Stimulated activated CD4-positive, alpha-beta T cell treated with anti-CD3 and anti-CD28 coated beads, Interleukin-1b, Interleukin-23, amount 100 ng/mL, for 48 hours (primary cell): ENCODE data around the gene LYRM7.
A peak's percentile ranks its signal among the peaks of the same experiment; 100 is the strongest.
"Not testable (repeated sequence)": the region's sequence is repeated elsewhere in the genome, so short reads cannot be mapped to it uniquely, and the experiment has no call there.

Source experiments
- DNase-seq: peaks from one replicate; pipeline ENCODE4 v3.0.0-alpha.2; 2020

The LYRM7 gene

DNA sequence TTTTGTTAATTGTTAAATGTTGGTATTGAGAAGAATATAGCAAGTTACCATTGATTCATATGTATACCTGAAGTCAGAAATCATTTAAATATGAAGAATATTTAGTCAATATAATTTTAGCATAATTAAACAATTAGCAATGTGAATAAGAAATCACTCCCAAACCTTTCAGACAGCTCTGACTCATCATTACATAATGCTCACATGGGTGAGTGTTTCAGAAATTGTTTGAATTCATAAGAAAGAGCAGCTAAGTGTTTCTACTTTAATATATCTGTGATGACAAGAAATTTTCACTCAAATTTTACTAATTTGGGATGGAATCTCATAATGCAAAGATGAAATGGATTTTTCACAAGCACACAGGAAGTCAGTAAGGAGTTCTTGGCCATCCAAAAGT is 51.1 kb downstream of the LYRM7 start:
- DNase-seq: no peak

DNA sequence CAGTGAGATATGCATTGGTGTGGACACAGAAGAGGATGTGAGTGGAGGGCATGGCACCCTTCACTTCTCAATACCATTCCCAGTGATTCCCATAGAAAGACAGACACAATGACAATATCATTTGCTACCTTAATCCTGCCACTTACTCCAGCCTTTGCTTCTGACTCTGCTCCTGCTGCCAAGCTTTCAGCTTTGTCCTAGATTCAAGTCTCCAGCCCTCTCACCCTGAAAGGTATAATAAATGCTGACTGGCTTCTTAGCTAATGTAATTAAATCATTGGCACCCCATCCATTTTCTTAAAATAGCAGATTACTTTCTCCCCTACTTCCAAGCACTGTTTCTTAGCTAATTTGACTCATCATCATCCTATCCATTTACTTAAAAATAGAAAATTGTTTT is 52.0 kb downstream of the LYRM7 start:
- no peak for DNase-seq

DNA sequence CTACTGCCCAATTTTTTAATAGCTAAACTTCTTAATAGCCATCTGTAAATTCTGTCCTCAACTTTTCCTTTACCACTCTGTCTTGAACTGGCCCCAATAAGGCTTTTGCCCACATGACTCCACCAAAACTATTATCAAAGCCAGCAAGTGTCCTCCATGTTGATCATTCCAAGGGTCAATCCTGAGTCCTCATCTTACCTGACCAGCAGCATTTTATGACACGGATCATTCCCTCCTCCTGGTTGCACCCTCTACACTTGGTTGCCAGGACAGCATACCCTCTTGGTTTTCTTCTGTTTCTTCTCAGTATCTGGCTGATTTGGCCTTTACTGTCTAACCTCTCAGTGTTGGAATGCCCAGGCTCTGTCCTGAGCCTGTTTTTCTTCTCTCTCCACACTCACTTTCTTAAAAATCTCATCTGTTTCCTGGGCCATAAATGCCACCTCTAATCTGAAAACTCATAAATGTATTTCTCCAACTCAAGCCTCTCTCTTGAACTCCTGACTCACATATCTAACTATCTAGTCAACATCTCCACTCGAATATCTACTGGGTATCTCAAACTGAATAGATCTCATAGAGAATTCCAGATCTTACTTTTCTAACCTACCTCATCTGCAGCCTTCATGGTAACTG is 53.1 kb downstream of the LYRM7 start:
- DNase-seq: no peak

DNA sequence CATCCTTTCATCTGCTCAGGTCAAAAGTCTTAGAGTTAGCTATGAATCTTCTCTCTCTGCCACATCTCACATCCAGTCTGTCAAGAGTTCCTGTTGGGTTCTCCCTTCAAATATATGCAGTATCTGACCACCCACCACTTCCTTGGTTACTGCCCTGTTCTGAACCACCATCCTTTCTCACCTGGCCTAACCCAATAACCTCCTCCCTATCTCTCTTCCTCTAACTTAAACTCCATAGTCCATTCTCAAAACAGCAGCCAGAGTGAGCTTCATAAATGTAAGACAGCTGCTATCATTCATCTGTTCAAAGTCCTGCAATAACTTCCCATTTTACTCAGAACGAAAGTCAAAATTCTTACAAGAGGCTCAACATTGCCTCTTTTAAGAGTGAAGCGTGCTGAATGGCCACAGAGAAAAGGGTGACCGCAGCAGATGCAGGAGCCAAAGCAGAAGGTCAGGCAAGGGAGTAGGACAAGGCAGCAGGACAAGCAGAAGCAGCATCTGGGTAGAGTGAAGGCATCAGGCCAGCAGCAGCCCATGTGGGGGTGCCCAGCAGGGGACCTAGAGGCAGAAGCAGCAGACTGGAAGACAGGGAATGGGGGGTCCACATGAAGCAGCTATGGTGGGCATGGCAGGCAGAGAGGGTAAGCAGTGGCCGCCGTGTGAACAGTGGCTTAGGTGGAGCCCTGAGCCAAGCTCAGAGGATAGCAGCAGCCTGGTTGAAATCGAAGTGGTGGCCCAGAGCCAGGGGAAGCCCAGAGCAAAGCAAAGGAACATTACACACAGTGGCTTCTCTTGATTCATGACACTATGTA is 53.9 kb downstream of the LYRM7 start:
- no peak for DNase-seq

DNA sequence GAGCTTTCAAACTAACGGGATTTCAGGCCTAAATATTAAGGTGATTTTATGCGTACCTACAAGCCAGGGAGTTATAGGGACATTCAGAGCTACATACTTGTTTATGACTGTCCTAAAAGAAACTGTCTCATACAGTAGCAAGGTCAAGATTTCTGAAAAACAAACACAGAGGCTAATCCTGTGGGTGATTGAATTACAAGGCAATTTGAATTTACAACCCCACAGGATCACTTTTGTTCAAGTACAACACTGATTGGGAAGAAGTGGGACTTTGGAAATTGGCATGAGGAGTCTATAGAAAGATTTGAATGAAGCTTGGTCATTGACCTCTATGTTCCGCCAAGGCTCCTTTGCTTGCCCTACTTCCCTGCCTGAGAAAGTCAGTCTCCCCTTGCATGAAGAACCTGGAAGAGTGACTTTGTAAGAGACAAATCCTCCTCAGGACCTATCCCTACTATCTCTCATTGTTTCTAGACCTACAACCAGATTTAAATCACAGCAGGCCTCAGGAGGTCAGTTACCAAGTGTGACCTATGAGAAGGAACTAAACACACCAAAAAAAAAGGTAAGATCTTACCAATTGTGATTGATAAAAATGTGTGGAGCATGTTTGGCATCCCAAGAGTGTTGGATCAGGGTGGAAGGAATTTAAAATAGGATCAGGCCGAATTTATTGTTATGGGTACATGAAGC is 54.7 kb downstream of the LYRM7 start:
- no peak for DNase-seq

DNA sequence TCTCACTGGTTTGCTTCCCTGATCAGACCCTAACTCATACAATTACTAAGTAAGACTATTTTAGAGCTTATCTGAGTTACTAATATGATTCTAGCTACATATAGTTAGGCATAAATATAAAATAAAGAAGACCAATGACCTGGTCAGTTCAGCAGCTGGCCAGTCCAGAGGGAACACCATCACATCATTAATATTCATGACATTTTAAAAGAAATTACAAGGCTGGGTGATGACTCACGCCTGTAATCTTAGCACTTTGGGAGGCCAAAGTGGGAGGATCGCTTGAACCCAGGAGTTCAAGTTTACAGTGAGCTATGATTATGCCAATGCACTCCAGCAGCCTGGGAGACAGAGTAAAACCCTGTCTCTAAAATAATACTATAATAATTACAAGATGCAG is 56.2 kb downstream of the LYRM7 start:
- DNase-seq: no peak

DNA sequence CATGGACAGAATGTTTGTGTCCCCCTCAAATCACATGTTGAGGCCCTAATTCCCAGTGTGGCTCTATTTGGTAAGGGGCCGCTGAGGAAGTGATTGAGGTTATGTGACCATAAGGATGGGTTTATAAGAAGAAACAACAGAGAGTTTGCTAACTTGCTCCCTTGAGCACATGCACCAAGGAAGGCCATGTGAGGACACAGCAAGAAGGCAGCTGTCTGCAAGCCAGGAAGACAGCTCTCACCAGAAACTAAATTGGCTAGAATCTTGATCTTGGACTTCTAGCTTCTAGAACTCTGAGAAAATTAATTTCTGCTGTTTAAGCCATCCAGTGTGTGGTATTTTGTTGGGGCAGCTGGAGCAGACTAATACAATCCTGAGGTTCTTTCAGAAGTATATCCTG is 57.9 kb downstream of the LYRM7 start:
- no peak for DNase-seq

DNA sequence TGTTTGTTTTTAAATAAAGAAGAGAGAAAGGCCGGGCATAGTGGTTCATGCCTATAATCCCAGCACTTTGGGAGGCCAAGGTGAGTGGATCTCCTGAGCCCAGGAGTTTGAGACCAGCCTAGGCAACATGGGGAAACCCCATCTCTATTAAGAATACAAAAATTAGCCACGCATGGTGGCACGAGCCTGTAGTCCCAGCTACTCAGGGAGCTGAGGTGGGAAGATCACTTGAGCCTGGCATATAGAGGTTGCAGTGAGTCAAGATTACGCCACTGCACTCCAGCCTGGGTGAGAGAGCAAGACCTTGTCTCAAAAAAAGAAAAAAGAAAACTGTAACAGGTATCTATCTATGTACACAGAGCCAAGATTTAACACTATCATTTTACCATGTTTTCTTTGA is 58.9 kb downstream of the LYRM7 start:
- DNase-seq: no peak

DNA sequence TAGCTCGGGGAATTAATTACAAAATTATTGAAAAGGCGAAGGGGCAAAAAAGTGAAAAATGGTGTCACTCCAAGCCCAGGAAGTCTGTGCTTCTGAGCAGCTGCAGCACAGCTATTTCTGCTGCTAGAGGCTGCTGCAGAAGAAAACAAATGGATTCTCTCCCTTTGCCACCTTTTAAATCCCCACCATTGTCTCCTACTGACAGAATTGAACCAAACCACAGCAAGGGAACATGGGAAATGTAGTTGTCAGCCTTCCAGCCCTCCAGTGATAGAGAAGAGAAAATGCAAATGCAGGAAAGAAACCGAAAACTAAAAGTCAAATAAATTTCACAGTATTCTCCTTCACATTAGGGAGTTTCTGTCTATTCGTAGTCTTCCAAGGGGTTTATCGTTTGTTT is 59.7 kb downstream of the LYRM7 start:
- DNase-seq: no peak

DNA sequence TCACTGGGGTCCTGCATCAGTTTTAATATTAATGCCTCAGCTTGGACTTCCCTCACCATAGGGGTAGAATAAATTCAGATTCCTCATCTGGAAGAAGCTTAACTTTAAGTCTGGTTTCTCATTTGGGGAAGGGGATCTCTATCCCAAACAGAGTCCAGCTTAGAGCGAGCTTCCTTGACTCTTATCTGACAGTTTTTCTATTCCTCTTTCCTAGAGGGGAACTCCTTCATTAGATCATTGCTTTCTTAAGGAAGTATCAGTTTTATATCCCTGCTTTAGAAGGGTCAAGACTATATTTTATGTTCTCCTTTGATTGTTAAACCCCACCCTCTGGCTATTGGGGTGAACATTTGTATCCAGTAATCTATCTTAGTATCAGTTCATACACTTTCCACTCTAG is 68.9 kb downstream of the LYRM7 start:
- DNase-seq: no peak

DNA sequence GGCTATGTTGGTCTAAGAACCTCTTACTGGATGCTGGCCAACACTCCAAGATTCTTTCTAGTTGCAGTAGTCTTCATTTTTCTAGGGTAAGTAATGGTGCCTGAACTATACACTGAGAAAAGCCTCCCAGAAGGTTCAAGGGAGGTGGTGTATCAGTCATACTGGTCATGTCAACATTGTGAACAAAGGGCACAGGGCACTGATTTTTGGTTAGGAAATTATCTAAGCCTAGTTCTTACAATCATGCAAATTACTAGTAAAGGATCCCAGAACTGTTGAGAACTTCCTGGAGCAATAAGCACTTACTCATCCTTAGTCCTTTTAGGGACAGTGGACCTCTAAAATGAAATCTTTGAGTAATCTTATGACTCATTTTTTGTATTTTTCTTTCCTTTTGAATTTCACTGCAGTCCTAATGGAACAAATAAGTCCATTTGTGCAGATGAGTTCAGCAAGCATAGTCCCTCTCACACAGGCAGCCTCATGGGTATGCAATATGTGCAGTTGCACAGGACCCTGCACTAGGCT is 72.0 kb downstream of the LYRM7 start:
- DNase-seq: no peak

DNA sequence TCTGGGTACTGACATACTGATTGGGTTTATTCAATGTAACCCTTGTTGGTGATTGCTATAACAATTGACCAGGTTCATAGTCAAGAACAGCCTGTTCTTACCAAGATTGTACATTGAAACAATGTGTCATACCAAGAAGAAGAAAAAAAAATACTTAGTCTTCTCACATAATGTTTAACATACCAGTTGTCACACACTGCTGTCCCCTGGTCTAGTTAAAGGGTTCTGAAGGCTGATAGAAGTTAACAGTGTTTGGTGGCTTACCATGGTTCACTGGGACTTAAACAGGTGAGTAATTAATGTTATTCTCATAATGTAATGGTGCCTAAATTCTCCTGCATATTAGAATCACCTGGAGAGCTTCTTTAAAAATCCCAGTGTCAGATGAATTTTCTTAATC is 74.6 kb downstream of the LYRM7 start:
- no peak for DNase-seq

DNA sequence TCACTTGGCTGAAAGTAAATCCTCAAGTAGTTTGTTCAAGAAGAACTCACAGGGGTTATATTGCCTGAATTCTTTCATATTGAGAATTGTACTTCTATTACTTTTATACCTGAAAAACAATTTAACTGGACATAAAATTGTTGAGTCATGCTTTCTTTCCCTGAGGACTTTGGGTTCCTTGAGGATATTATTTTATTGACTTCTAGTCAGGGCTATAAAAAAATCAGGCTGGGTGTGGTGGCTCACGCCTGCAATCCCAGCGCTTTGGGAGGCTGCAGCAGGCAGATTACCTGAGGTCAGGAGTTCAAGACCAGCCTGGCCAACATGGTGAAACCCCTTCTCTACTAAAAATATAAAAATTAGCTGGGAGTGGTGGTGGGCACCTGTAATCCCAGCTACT is 75.2 kb downstream of the LYRM7 start:
- no peak for DNase-seq

DNA sequence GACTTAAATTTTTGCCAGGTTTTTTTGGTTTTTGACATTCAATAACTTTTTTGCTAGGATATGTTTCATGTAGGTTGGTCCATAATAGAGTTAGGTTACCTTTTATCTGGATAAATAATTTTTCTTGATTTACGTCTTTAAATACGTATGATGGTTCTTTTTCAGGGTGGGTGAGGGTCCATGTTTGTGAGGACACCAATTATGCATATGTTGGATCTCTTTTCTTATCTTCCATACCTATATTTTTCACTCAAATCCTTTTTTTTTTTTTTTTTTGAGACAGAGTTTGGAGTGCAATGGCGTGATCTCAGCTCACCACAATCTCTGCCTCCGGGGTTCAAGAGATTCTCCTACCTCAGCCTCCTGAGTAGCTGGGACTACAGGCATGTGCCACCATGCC is 75.8 kb downstream of the LYRM7 start:
- DNase-seq: no peak

DNA sequence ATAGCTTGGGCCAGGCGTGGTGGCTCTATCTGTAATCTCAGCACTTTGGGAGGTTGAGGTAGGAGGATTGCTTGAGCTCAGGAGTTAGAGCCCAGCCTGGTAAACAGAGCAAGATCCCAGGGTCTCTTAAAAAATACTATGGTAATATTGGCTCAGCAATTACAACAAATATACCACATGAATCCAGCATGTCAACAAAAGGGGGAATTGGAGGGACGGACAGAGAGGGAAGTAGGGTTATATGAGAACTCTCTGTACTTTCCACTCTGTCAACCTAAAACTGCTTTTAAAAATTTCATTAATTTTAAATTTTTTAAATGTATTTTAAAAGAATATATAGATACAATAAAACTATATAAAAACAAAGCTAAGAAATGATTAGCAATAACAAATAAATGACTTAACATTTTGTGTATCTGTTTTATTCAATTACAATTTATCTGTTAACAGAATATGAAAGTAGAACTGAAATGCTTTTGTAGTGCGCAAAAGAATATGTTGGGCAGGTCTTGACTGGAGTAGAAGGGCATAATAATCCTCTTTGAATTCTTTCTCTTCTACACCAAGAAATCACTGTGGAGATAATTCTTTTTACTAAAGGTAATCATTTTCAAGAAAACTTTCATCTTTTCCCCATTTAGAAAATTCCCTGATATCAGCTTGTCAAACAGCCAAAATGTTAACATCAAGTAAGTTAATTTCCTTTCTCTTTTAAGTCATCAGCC is 80.2 kb downstream of the LYRM7 start:
- DNase-seq: no peak

DNA sequence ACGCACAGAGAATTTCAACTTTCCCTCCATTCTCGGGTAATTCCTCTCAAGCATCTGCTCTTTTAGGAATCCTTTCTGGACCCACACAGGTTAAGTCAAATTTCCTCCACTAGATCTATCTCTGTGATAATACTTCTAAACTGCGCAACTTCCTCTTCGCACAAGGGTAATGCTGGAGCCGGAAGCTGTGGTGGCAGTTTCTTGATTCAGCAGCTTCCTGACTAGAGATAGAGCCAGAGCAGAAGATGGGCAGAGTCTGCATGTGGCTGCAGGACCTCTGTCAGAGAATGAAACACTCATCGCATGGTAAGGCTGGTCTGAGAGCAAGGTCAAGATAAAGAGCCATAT is 82.1 kb downstream of the LYRM7 start:
- peak; percentile 80 for DNase-seq

DNA sequence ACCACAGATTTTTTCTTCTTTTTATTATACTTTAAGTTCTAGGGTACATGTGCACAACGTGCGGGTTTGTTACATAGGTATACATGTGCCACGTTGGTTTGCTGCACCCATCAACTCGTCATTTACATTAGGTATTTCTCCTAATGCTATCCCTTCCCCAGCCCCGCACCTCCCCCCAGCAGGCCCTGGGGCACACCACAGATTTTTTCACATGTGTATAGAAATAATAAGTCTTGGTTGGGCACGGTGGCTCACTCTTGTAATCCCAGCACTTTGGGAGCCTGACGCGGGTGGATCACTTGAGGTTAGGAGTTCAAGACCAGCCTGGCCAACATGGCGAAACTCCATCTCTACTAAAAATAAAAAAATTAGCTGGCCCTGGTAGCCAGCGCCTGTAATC is 83.3 kb downstream of the LYRM7 start:
- not testable (repeated sequence) for DNase-seq

DNA sequence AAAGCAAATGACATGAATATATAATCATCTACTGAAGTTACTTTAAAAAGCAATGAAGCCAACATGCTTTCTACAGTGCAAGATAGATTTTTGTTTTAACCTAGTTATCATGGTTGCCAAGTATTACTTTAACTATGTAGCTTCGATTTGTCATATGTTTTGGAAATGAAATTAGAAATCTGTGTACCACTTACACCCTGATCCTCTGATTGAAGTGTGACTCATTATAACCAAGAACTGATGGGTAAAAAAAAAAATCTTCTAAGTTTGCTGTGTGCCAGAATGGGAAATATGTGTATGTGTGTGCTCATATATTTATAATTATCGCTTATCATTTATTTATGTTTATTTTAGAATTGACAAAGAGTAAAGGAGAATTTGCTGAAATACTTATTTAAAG is 84.0 kb downstream of the LYRM7 start:
- no peak for DNase-seq
